Neural progenitor cell (in vitro differentiated cells): ENCODE data around the gene KCNMB2.

Source experiments
- EZH2 ChIP-seq: fragments of 200-600 bp; sonication (generic); IDR thresholded peaks from 2 replicates; pipeline ENCODE4 v1.6.1; 2017; ENCODE audit warnings: antibody characterized with exemption, mild to moderate bottlenecking, moderate library complexity
- EZH2phosphoT487 ChIP-seq: fragments of 200-600 bp; sonication (generic); IDR thresholded peaks from 2 replicates; pipeline ENCODE4 v1.6.1; 2017; ENCODE audit warnings: antibody characterized with exemption
- TF ChIP-seq, protein P1 (sequence below): fragments of 200-600 bp; sonication (generic); IDR thresholded peaks from 2 replicates; pipeline ENCODE4 v1.5.1; 2017; ENCODE audit warnings: antibody characterized with exemption, mild to moderate bottlenecking

DNA sequence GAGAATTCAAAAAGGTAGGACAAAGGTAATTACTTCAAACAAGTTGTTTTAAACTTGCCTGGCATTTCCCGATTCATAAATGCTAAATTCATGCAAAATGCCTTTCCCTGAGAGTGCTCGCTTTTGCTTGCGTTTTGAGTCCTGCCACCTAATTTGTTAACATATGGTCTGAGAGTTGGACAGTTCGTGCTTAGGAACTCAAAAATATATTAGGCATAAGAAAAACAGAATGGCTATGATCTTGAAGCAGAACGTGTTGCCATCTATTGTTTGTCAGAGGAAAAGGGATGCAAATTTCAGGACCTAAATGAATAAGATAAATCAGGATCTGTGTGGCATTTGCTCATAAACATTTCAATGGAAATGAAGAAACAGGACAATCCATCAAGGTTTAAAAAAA, 339.6 kb downstream of the KCNMB2 start:
- TF ChIP-seq, protein P1, sequence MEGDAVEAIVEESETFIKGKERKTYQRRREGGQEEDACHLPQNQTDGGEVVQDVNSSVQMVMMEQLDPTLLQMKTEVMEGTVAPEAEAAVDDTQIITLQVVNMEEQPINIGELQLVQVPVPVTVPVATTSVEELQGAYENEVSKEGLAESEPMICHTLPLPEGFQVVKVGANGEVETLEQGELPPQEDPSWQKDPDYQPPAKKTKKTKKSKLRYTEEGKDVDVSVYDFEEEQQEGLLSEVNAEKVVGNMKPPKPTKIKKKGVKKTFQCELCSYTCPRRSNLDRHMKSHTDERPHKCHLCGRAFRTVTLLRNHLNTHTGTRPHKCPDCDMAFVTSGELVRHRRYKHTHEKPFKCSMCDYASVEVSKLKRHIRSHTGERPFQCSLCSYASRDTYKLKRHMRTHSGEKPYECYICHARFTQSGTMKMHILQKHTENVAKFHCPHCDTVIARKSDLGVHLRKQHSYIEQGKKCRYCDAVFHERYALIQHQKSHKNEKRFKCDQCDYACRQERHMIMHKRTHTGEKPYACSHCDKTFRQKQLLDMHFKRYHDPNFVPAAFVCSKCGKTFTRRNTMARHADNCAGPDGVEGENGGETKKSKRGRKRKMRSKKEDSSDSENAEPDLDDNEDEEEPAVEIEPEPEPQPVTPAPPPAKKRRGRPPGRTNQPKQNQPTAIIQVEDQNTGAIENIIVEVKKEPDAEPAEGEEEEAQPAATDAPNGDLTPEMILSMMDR = no peak
- TF ChIP-seq EZH2 (no peak), EZH2phosphoT487 (no peak)
